WI38 (cell line): ENCODE results near the gene PRORP.

Source experiments
- H3K4me3 ChIP-seq: 2 replicates; pipeline ENCODE4 v1.5.1; 2011; ENCODE audit warnings: low read depth, mild to moderate bottlenecking, control low read depth, low read length
- TF ChIP-seq, protein P1 (sequence below): IDR thresholded peaks from 2 replicates; pipeline ENCODE4 v1.5.1; 2012; ENCODE audit warnings: low read depth, mild to moderate bottlenecking, control low read depth, low read length

Gene PRORP

DNA sequence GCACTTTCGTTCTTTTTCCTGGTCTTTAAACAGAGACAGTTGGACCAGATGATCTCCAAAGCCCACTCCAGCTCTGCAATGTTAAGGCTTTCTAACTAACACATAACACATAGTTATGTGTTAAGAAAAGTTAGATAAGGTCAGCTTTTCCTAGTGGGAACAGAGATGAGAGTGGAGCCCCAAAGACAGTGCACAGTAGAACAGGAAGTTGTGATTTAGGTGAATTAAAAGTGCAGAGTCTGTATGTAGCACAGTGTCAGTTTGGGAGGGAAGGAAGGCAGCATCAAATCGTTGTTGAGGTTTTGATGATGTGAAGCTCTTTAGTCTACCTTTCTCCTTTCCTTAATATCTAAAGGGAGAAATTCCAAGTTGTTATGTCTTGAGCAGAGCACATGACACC, 31.7 kb downstream of the PRORP start:
- no peak overlapping the region for H3K4me3 ChIP-seq
- TF ChIP-seq, protein P1, sequence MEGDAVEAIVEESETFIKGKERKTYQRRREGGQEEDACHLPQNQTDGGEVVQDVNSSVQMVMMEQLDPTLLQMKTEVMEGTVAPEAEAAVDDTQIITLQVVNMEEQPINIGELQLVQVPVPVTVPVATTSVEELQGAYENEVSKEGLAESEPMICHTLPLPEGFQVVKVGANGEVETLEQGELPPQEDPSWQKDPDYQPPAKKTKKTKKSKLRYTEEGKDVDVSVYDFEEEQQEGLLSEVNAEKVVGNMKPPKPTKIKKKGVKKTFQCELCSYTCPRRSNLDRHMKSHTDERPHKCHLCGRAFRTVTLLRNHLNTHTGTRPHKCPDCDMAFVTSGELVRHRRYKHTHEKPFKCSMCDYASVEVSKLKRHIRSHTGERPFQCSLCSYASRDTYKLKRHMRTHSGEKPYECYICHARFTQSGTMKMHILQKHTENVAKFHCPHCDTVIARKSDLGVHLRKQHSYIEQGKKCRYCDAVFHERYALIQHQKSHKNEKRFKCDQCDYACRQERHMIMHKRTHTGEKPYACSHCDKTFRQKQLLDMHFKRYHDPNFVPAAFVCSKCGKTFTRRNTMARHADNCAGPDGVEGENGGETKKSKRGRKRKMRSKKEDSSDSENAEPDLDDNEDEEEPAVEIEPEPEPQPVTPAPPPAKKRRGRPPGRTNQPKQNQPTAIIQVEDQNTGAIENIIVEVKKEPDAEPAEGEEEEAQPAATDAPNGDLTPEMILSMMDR = no peak

GRCh38 chr14:35155962-35156361, 33.6 kb downstream of the PRORP start:
- no peak overlapping the region for H3K4me3 ChIP-seq

DNA sequence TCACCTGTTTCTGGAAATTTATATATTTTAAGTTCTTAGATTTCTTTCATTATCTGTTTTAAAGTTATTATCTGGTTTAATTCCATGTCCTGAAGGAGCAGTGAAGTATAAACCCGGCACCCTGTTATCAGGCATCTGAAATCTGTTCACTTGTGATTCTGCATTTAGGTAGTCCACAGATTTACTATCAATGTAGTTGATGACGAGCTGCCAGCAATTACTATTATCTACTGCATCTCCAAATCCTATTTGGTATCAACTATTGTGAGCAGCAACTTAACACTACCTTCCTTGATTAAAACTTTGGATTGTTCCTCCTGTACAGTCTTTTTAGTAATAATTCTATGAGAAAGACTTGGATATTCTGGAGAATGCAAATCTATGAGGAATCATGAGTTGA, 36.1 kb downstream of the PRORP start:
- TF ChIP-seq, protein P1 = no peak

More at GRCh38 chr14:35155962-35156361, 33.6 kb downstream of the PRORP start:
- TF ChIP-seq, protein P1 = no peak

DNA sequence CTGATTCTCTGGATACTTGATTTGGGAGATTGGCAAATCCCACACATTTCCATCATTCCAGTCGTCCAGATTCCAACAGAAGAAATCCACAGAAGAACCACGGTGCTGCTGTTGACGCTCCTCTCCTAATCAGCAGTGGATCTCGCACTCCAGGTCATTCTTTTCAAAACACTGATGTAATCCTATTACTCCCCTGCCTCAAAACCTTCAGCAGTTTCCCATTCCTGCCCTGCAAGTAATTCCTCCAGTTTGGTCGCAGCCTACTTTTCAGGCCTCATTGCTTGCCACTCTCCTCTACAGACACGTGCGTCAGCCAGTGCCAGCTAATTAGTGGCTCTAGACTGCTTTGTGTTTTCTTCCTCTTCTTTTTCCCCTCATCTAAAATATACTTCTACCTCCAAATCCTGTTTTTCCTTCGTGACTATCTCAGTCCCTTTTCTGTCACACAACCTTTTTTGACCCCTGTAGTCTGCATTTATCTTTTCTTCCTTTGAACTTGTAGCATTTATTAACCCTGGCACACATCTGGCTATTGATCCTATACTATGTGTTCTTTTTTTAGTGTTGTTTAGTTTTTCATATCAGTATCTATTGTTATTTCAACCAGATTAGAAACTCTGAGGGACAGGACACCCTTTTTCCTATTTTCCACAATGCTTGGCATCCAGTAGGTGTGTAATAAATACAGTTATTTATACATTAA, 36.8 kb downstream of the PRORP start:
- H3K4me3 ChIP-seq = no peak overlapping the region
- TF ChIP-seq, protein P1 = no peak

More for the DNA sequence above, 36.1 kb downstream of the PRORP start:
- H3K4me3 ChIP-seq = no peak overlapping the region

GRCh38 chr14:35159742-35160409, 37.5 kb downstream of the PRORP start:
- TF ChIP-seq, protein P1 = no peak
- H3K4me3 ChIP-seq = no peak overlapping the region

- H3K4me3 ChIP-seq = no peak overlapping the region
These were observed 38.9 kb downstream of the PRORP start for GRCh38 chr14:35161231-35161630.

More at GRCh38 chr14:35161231-35161630, 38.9 kb downstream of the PRORP start:
- TF ChIP-seq, protein P1 = no peak
